Hematopoietic multipotent progenitor cell treated with erythropoietin and hydrocortisone succinate and interleukin-3 and kit ligand, for 17 days (in vitro differentiated cells): ENCODE measurements around the gene DDHD1.

Source experiments
- DNase-seq: peaks from one replicate; pipeline ENCODE4 v3.0.0-alpha.2; 2015; ENCODE audit warnings: low spot score

Gene DDHD1

GRCh38 chr14:53032161-53032803 is 120.8 kb downstream of the DDHD1 start:
- no peak for DNase-seq

GRCh38 chr14:53027562-53027961 is 125.6 kb downstream of the DDHD1 start:
- DNase-seq, result no peak

GRCh38 chr14:53027041-53027440 is 126.1 kb downstream of the DDHD1 start:
- no peak for DNase-seq

GRCh38 chr14:53023325-53023724 is 129.8 kb downstream of the DDHD1 start:
- no peak for DNase-seq

- DNase-seq, result no peak
Observed at GRCh38 chr14:53022593-53022992, 130.5 kb downstream of the DDHD1 start.

- DNase-seq, result no peak
Observed at GRCh38 chr14:53020193-53020932, 132.8 kb downstream of the DDHD1 start.

GRCh38 chr14:53019406-53019805 is 133.7 kb downstream of the DDHD1 start:
- no peak for DNase-seq

GRCh38 chr14:53017837-53018236 is 135.3 kb downstream of the DDHD1 start:
- DNase-seq, result no peak

- DNase-seq, result no peak
Observed at GRCh38 chr14:53016919-53017318, 136.2 kb downstream of the DDHD1 start.

- DNase-seq, result no peak
Observed at GRCh38 chr14:53016491-53016890, 136.6 kb downstream of the DDHD1 start.

- DNase-seq, result no peak
Observed at GRCh38 chr14:53011053-53011462, 142.1 kb downstream of the DDHD1 start.

- no peak for DNase-seq
Observed at GRCh38 chr14:53010193-53011040, 142.7 kb downstream of the DDHD1 start.

GRCh38 chr14:53006931-53007562 is 146.1 kb downstream of the DDHD1 start:
- no peak for DNase-seq

- no peak for DNase-seq
Observed at GRCh38 chr14:53004976-53005375, 148.1 kb downstream of the DDHD1 start.

- no peak for DNase-seq
Observed at GRCh38 chr14:53003776-53004175, 149.3 kb downstream of the DDHD1 start.

- no peak for DNase-seq
Observed at GRCh38 chr14:53002576-53002975, 150.5 kb downstream of the DDHD1 start.

- no peak for DNase-seq
Observed at GRCh38 chr14:53001787-53002378, 151.2 kb downstream of the DDHD1 start.

GRCh38 chr14:52998376-52999015 is 154.6 kb downstream of the DDHD1 start:
- no peak for DNase-seq

GRCh38 chr14:52996493-52996892 is 156.6 kb downstream of the DDHD1 start:
- no peak for DNase-seq

- no peak for DNase-seq
Observed at GRCh38 chr14:52995998-52996397, 157.1 kb downstream of the DDHD1 start.

GRCh38 chr14:52992236-52992870 is 160.8 kb downstream of the DDHD1 start:
- DNase-seq, result no peak
